NCI-H1048 (cell line): ENCODE data around the gene IL17C.

ENCODE experiments used
- DNase-seq: peaks from one replicate; lab custom pipeline; 2025; lab: John Stamatoyannopoulos, UW

IL17C gene

GRCh38 chr16:88646345-88647034 lies 8.1 kb downstream of the IL17C start:
- no peak for DNase-seq

DNA sequence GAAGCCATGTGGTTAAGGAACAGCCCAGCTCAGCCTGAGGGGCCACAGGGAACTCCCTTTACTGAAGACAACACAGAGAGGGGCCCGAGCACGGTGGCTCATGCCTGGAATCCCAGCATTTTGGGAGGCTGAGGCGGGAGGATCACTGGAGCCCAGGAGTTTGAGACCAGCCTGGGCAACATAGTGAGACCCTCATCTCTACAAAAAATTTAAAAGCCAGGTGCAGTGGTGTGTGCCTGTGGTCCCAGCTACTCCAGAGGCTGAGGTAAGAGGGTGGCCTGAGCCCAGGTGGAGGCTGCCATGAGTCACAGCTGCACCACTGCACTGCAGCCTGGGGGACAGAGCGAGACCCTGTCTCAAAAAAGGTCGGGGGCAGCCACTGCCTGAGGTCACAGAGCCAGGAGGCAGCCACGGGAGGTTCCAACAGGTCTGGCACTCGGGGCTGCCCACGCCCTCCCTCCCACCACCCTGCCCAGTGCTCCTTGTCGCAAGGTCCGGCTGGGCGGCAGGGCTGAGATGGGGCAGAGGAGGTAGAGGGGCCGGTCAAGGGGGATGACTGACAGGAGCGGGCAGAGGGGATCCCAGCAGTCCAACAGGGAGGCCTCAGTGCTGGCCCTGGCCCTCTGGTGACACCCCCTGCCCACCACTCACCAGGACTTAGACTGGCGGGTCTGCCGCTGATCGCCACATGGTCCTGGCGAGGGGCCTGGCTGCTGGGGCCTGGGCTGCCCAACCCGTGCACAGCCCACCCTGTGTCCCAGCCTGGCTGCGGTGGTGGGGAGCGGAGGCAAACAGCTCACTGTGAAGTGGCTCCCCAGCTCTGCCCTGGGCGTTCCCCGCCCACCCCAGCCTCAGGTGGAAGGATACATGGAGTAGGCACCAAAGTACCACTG lies 9.1 kb downstream of the IL17C start:
- no peak for DNase-seq

- no peak for DNase-seq
Measured at GRCh38 chr16:88649195-88649923, 11.0 kb downstream of the IL17C start.

DNA sequence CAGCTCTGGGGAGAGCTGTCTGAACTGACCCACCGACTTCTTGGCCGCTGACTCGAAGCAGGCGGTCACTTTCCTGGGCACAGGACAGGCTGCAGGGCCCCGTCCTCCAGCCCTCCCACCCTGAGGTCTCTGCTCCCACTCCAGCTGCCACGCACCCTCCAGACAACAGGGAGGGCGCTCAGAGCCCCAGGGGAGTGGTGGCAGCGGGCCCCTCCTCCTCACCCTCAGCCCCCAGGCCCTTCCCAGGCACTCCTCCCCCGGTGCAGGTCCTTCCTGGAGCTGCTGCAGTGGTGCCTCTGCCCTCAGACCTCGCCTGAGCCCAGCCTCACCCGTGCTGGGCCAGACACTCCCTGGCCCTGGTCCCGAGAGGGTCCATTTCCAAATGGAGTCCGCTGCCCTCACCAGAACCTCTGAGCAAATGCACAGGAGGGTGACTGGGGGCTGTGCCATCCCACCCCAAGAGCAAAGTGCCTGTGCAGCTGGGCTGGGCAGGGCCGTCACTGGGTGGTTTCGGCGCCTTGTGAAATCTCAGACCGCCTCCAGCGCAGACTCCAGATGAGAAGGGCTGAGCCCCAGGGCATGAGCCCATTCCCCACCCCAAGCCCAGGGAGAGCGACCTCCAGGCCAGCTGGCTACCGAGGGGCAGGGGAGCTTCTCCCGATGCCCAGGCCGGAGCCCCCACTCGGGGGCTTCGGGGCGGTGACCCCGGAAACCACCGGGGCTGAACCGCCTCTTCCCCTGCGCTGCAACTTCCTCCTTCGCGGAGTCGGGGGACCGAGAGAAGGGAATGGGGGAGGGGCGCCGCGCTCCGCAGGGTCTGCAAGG lies 11.8 kb downstream of the IL17C start:
- DNase-seq, result no peak

- no peak for DNase-seq
Measured at GRCh38 chr16:88650749-88651275, 12.4 kb downstream of the IL17C start, which contains the start of gene CYBA. Gene CYBA (minus strand): TSS chr16:88651053. CDS start chr16:88651013, 40 bp downstream.

GRCh38 chr16:88651276-88651988 lies 13.1 kb downstream of the IL17C start:
- DNase-seq, result no peak

DNA sequence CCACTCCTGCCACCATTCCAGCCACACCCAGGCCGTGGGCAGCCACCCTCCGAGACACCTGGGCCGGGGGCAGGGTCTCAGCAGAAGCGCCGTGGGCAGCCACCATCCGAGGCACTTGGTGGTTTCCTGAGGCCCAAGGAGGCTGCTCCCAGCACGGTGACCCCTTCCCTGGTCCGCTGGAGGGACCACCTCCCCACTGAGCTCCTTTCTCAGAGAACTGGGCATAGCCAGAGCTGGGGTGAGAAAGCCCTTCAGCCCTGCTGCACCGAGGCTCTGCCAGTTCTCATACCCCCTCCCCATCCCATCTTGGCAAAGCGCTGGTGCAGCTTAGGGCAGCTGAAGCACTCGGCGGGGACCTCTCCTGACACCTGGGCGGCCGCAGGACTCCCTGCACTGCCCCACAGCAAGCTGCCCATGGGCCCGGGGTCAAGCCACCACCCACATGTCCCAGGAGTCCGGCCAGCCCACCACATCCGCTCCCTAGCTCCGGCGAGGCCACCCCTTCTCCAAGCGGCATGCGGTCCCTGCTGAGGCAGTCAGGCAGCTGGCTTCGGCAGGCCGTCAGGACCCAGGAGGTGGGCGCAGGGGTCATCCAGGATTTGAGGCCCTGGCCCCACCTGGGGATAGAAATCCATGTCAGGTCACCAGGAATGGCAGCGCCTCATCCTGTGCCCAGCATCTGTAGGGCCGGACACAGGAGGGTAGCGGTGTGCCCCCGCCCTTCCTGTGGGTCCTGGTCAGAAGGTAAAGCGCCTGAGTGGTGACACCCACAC lies 13.8 kb downstream of the IL17C start:
- no peak for DNase-seq

DNA sequence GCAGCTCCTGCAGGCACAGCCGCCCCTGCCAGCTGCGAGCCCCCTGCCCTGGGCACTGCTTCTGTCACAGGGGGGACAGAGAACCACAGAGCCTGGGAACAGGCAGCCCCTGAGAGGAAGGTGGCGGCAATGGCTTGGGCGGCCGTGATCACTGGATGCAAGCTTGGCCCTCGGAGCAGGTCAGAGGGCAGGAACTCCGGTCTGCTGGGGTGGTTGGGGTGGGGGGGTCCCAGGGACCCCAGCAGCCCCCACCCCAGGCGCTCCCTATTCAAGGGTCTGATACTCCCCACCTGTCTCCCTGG lies 14.3 kb downstream of the IL17C start:
- no peak for DNase-seq

DNA sequence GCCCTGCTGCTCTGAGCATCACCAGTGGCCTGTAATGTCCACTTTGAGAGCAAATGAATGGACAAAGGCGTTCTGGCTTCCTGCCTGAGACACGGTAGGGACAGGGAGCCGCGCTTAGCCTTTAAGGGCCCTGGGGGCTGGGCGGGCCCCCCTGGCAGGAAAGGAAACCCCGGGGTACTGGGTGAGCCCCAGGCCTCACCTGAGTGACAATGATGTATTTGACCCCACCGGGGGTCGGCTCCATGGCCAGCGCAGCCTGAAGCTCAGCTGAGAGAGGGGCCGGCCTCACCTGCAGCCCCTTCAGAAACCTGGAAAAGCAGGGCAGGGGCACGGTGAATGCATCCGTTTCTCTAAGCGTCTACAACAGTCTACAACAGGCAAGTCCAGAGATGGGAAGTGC lies 14.7 kb downstream of the IL17C start:
- DNase-seq, result no peak

- no peak for DNase-seq
Measured at GRCh38 chr16:88653596-88654362, 15.4 kb downstream of the IL17C start.

DNA sequence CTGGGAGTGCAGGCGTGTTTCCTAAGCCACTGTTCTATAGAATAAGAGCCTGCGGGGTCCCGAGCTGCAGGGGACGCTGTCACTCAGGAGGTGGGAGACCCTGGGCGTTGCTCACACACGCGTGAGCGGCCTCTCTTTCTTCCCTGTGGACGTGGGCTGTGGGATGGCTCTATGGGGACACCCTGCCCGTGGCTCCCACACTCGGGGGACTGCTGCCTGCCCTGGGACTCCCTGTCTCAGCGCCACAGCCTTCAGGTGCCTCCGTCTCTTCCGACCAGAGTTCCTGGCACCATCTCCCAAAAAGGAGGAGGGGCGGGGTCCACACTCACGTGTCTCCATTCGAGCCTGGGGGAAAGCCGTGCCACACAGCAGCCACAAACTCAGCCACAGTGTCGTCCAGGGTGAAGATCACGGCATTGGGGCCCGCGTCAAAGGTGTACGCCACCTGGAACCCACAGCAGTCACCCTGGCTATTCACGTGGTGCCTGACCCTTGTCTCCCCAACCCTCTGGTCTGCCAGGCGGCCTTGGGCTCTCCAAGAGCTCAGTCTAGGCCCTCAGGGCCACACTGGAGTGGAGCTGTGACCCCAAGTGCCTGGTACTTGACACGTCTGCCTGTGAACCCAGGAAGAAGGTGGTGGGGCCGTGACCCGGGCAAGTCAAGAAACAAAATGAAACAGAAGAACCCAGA lies 16.1 kb downstream of the IL17C start:
- DNase-seq, result no peak

DNA sequence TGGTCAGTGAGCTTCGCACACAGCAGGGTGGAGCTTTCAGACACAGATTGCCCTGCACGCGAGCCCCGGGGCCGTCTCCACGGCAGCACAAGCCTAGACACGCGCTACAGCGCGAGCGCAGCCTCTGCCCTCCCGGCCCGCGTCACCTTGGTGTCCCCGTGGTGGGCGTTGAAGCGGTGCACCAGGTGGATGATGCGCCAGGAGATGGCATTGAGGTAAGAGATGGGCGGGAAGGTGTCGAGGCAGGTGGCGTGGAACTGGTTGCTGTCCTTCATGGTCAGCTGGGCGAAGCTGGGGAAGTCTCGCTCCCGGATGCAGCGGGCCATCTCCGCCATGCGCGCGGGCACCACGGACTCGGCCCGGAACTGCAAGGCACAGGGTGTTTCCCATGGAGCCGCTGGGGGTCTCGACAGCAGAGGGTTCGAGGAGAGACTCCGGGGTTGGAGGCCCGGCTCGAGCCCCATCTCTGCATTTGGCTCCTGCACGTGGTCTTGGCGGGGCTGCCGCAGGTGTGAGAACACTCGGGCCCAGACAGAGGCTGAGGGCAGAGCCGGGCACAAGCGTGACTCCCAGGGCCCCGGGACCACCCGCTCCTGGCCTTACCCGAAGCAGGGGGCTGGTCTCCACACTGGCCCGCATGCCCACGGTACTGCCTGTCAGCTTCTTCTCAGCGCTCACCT lies 16.8 kb downstream of the IL17C start:
- no peak for DNase-seq

DNA sequence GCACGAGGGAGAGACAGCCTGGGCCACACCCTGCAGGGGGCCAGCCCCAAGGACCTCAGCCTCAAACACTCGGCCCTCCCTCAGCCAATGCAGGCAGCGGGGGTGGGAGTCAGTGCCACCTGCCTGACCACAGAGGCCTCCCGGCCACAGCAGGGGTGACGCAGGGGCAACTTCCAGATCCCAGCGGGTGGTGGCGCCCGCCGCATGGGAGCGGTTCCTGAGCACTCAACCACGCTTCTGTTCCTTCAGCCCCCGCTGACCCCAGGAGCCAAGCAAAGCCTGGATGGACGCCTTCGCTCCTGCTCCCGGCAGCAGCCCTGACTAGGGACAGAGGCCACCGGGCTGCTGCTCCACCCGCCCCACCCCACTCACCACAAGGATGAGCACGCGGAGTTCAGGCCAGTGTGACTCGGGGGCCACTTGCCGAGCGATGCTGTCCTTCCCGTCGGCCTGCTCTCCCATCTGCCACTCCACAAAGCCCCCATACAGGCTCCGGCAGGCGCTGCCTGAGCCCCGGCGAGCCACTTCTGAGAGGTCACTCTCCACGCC lies 17.4 kb downstream of the IL17C start:
- no peak for DNase-seq

GRCh38 chr16:88656291-88656980 lies 18.1 kb downstream of the IL17C start:
- DNase-seq, result no peak

DNA sequence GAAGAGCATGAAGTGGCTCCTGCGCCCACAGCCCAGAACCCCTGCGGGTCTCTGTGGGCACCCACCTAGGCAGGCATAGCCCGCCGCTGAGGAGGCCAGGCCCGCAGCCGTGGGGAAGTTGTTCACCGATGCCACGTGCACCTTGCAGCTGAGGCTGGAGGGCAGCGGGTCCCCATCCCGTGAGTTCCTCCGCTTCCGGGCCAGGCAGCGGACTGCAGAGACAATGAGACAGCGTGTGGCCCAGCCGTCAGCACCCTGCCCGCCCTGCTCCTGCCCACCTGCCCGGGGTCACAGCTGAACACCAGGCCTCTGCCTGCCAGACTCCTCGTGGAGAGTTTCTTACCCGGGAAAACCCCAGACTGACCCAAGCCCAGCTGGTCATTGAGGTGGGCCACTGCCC lies 19.0 kb downstream of the IL17C start:
- no peak for DNase-seq

DNA sequence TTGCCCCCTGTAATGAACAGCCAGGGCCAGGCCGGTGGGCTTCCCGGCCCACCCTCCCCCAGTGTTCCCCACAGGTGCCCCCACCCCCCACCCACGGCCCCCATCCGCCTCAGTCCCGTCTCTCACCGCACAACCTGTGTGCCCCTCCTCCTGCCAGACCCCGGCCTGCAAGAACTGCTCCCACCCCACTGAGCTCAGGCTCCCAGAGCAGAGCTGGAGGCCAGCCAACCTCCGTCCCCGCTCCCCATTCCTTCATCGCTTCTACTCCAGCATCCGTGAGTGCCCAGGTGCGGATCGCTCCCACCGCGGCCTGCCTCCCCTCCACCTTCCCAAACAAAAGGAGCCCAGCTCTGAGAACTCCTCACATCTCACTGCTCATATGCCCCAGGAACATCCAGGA lies 20.3 kb downstream of the IL17C start:
- DNase-seq, result no peak

DNA sequence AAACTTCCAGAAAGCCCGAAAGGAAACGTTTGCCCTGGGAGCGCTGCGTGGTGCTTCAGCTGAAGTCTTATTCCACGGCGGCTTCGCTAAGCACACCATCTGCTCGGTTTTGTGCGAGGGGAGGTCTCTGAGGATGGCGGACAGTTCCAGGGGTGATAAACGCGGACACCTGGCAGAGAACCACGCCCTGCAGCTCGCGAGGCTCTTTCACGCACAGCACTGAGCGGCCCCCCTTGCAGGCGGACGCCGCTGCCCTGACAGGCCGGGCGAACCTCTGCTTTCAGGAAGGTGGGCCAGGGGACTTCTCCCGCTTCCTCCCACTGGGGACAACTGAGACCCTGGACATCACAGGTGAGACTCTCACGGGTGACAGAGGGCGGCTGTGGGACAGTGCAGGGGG lies 20.8 kb downstream of the IL17C start:
- DNase-seq, result no peak
